Activated B cell treated with CpG ODN at 0.5 μM for 24 hours (primary cell): ENCODE data around the gene GUCA2A. TPM values are rescaled to one million over a fixed set of nuclear protein-coding genes. Genes with fewer than 3 reads are reported as not detected.

ENCODE experiments used
- ATAC-seq: fragments of 200-7000 bp; cut with Tn5 transposase; one replicate; pipeline ENCODE4 v1.10.0; 2021; ENCODE audit warnings: low read depth, mild to moderate bottlenecking, moderate library complexity
- CTCF ChIA-PET: fragments of 350-600 bp; sonication (Branson Sonifier 250); formaldehyde crosslinking; loops from one replicate; lab custom pipeline; 2021; ENCODE audit warnings: antibody characterized with exemption; lab: Charles Lee
- POLR2A ChIA-PET: fragments of 350-600 bp; sonication (Branson Sonifier 250); formaldehyde crosslinking; loops from one replicate; lab custom pipeline; 2021; ENCODE audit warnings: antibody characterized with exemption; lab: Charles Lee
- DNase-seq: peaks from one replicate; pipeline ENCODE4 v3.0.0; 2022
- H3K27ac Mint-ChIP-seq: one replicate; pipeline ENCODE4 v1.8.0; 2020; ENCODE audit warnings: mixed read lengths
- H3K27me3 Mint-ChIP-seq: one replicate; pipeline ENCODE4 v1.8.0; 2021; ENCODE audit warnings: mixed read lengths
- H3K36me3 Mint-ChIP-seq: one replicate; pipeline ENCODE4 v1.8.0; 2021; ENCODE audit warnings: low read depth, mixed read lengths
- H3K4me1 Mint-ChIP-seq: one replicate; pipeline ENCODE4 v1.8.0; 2021; ENCODE audit warnings: mixed read lengths
- H3K4me3 Mint-ChIP-seq: one replicate; pipeline ENCODE4 v1.8.0; 2020; ENCODE audit warnings: mild to moderate bottlenecking, mixed read lengths
- H3K9me3 Mint-ChIP-seq: one replicate; pipeline ENCODE4 v1.8.0; 2020; ENCODE audit warnings: mixed read lengths
- CTCF ChIP-seq: fragments of 200-600 bp; IDR thresholded peaks from one replicate; pipeline ENCODE4 v1.8.0; 2022; ENCODE audit warnings: antibody characterized with exemption, mild to moderate bottlenecking
- intact Hi-C: fragments of 100-400 bp; cut with micrococcal nuclease; formaldehyde crosslinking; loops from one replicate; pipeline ENCODE4 v1.15.1; 2024
- total RNA-seq: library from RNA; stranded (reverse); gene quantifications from 2 replicates; pipeline ENCODE4 v1.2.3, GENCODE V29; 2022

The GUCA2A gene
- total RNA-seq, 1 donor from 2014 or later, result not detected

GRCh38 chr1:42206164-42206563 is 41.6 kb upstream of the GUCA2A start:
- H3K27ac Mint-ChIP-seq, result no peak overlapping the region
- ATAC-seq (no peak), DNase-seq (no peak)
- ChIA-PET POLR2A (no interaction called here), CTCF (interaction anchor here (2.3 kb wide), 1 partner anchor 33 kb away, joined by 5 read pairs; no protein-coding TSS in a partner anchor)
- no peaks in the 10 kb centered on the region for H3K27me3 Mint-ChIP-seq
- intact Hi-C loops, result no loop called here
- peaks cover 66% of the 10 kb centered on the region for H3K36me3 Mint-ChIP-seq
- H3K9me3 Mint-ChIP-seq, result peaks cover 17% of the 10 kb centered on the region
- no peak overlapping the region for H3K4me3 Mint-ChIP-seq
- TF ChIP-seq CTCF, result no peak
- peaks cover 23% of the 10 kb centered on the region for H3K4me1 Mint-ChIP-seq

GRCh38 chr1:42201986-42202385 is 37.4 kb upstream of the GUCA2A start:
- no peak for DNase-seq
- Mint-ChIP-seq H3K9me3 (peaks cover 16% of the 10 kb centered on the region), H3K36me3 (peaks cover 80% of the 10 kb centered on the region), H3K4me3 (no peak overlapping the region), H3K27ac (no peak overlapping the region), H3K27me3 (no peaks in the 10 kb centered on the region), H3K4me1 (no peaks in the 10 kb centered on the region)
- CTCF ChIA-PET, result no interaction called here
- intact Hi-C loops, result no loop called here
- POLR2A ChIA-PET, result no interaction called here
- no peak for ATAC-seq
- no peak for TF ChIP-seq CTCF

- CTCF ChIA-PET, result no interaction called here
These were observed 33.7 kb upstream of the GUCA2A start for GRCh38 chr1:42198251-42198650.

GRCh38 chr1:42195841-42196240 is 31.3 kb upstream of the GUCA2A start:
- Mint-ChIP-seq H3K4me1 (no peaks in the 10 kb centered on the region), H3K9me3 (no peaks in the 10 kb centered on the region), H3K4me3 (no peak overlapping the region), H3K36me3 (peaks cover 72% of the 10 kb centered on the region), H3K27me3 (no peaks in the 10 kb centered on the region), H3K27ac (no peak overlapping the region)
- TF ChIP-seq CTCF, result no peak
- DNase-seq (no peak), ATAC-seq (no peak)
- POLR2A ChIA-PET, result interaction anchor here (0.6 kb wide), 1 partner anchor 570 kb away, joined by 3 read pairs; no protein-coding TSS in a partner anchor
- intact Hi-C loops, result no loop called here
- CTCF ChIA-PET, result no interaction called here

More at GRCh38 chr1:42198251-42198650, 33.7 kb upstream of the GUCA2A start:
- no peaks in the 10 kb centered on the region for H3K4me1 Mint-ChIP-seq
- H3K4me3 Mint-ChIP-seq, result no peak overlapping the region
- H3K27ac Mint-ChIP-seq, result no peak overlapping the region
- DNase-seq (no peak), ATAC-seq (no peak)
- TF ChIP-seq CTCF, result no peak
- H3K9me3 Mint-ChIP-seq, result peaks cover 12% of the 10 kb centered on the region
- no peaks in the 10 kb centered on the region for H3K27me3 Mint-ChIP-seq
- POLR2A ChIA-PET, result no interaction called here
- H3K36me3 Mint-ChIP-seq, result peaks cover 80% of the 10 kb centered on the region
- intact Hi-C loops, result no loop called here

- CTCF ChIA-PET, result interaction anchor here (1.0 kb wide), 2 partner anchors 15 to 18 kb away, joined by 3 read pairs; no protein-coding TSS in a partner anchor
- no peak for TF ChIP-seq CTCF
- POLR2A ChIA-PET, result no interaction called here
- Mint-ChIP-seq H3K27me3 (no peaks in the 10 kb centered on the region), H3K4me3 (no peak overlapping the region), H3K9me3 (no peaks in the 10 kb centered on the region), H3K36me3 (peaks cover 81% of the 10 kb centered on the region), H3K27ac (no peak overlapping the region), H3K4me1 (no peaks in the 10 kb centered on the region)
- ATAC-seq, result no peak
- DNase-seq, result no peak
- intact Hi-C loops, result no loop called here
These were observed 27.6 kb upstream of the GUCA2A start for GRCh38 chr1:42192106-42192505.
